GM12891 (cell line): Measurements from ENCODE around the gene SLCO4A1.

Experiments
- PAX5 ChIP-seq: IDR thresholded peaks from 2 replicates; pipeline ENCODE4 v1.6.1; 2011; ENCODE audit warnings: low read length, moderate library complexity, mild to moderate bottlenecking; ENCODE audit not compliant: insufficient read depth, severe bottlenecking
- POLR2A ChIP-seq: IDR thresholded peaks from 2 replicates; pipeline ENCODE4 v1.6.1; 2011; ENCODE audit warnings: low read depth, low read length, control low read depth
- POLR2AphosphoS5 ChIP-seq: IDR thresholded peaks from 2 replicates; pipeline ENCODE4 v1.6.1; 2011; ENCODE audit warnings: low read depth, low read length, control low read depth
- TAF1 ChIP-seq: IDR thresholded peaks from 2 replicates; pipeline ENCODE4 v1.6.1; 2011; ENCODE audit warnings: low read depth, low read length, control low read depth

DNA sequence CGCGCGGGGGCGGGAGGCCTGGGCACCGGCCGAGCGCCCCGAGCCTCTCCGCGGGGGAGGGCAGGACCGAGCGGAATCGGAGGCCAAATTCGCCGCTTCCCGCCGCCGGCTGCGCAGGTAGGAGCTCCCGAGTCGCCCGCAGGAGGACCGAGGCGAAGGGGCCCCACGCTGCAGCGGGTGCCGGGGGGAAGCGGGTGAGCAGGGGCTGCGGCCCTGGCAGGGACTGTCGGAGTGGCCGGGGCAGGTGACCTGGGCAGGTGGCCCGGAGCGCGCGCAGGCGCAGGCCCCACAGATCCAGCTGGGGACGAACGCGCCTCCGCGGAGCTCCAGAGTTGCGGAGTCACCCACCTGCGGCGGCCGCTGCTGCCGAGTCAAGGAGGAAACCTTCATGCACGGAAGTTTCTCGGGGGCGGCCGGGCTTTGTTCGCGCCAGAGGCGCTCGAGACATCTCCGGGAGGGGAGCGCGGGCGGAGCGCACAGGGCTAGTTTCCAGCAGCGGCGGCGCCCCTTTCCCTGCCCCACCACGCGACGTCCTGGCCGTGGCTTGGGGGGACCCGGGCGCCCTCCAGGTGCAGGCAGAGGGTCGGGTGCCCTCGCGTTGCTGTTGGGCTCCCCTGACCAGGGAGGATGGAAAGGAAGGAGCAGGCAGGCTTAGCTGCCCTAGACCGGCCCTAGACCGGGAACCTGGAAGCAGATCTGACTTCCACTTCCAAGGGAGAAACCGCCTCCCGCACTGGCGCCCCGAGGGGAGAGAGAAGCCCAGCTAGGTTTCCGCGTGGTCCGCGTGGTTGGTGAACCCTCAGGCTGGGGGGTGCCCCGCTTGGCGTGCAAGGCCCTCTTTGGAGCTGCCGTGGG is 590 bp downstream of the SLCO4A1 start:
- TF ChIP-seq POLR2A (no peak), TAF1 (no peak), POLR2AphosphoS5 (no peak), PAX5 (no peak)
